Measurements from ENCODE around the gene KRT73.
"Not testable (repeated sequence)": the region's sequence is repeated elsewhere in the genome, so short reads cannot be mapped to it uniquely, and the experiment has no call there.

Gene KRT73

DNA sequence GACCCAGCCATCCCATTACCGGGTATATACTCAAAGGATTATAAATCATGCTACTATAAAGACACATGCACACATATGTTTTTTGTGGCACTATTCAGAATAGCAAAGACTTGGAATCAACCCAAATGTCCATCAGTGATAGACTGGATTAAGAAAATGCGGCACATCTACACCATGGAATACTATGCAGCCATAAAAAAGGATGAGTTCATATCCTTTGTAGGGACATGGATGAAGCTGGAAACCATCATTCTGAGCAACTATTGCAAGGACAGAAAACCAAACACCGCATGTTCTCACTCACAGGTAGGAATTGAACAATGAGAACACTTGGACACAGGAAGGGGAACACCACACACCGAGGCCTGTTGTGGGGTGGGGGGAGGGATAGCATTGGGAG lies 24.1 kb downstream of the KRT73 start:
- DNase-seq: not testable (repeated sequence)

DNA sequence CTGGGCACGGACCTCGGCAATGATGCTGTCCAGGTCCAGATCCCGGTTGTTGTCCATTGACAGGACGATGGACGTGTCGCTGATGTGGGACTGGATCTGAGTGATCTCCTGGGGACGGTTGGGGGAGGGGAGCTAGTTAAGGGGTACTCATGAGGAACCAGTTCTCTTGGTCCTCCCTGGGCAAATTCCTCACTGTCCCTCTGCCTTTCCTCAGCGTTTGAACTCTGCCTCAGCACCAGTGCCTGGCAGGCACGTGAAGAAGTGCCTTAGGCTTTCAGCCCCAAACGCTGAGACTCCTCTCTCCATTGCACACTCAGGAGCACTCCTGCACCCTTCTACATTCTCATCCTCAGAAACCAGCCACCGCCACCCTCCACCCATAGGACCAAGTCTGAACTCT lies 26.8 kb downstream of the KRT73 start:
- DNase-seq: no peak

DNA sequence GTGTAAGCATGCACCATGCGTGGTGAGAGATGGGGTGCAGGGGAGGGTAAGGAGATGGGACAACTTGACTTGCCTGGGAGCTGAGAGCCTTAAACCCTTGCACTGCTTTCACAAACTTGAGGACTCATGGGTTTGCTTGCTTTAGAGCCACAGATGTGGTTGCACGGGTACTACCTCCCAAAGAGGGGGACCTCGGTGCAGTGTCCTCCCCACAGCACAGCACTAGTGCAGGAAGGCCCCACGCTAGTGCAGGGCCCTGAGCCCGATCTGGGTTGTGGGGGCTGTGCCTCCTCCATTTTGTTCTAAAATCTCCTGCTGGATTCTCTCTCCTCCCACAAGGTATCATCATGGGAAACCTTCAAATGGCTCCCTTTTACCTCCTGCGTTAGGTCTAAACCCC lies 28.3 kb downstream of the KRT73 start:
- no peak for DNase-seq

DNA sequence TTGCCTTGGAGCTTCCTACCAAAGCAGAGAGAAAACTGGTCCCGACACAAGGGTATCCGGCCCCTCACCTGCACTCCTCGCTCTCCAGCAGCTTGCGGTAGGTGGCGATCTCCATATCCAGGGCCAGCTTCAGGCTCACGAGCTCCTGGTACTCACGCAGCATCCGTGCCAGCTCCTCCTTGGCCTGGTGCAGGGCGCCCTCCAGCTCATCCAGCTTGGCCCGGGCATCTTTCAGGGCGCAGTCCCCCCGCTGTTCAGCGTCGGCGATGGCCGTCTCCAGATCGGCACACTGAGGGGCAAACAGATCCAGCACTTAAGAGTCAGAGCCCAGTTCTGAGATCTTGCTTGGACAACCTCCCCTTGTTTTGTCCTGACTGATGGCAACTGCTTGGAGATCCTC lies 30.8 kb downstream of the KRT73 start:
- DNase-seq: no peak

DNA sequence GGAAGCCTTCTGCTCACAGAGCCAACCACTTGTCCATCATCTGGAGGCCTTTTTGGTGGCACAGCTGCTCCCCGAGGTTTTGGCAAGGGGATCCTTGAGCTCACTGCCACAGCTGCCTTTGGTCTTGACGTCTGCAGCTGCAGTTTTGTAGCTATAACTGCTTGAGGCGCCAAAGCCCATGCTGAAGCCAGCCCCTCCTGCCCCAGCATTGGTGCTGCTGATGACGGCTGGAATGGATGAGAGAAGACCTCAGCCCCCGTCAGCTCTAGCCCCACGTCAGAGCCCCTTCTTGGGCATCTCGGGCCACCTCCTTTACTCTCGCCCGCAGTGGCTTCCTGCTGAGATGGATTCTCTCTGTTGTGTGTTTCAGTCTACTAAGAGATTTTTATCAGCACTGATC lies 32.4 kb downstream of the KRT73 start:
- no peak for DNase-seq

DNA sequence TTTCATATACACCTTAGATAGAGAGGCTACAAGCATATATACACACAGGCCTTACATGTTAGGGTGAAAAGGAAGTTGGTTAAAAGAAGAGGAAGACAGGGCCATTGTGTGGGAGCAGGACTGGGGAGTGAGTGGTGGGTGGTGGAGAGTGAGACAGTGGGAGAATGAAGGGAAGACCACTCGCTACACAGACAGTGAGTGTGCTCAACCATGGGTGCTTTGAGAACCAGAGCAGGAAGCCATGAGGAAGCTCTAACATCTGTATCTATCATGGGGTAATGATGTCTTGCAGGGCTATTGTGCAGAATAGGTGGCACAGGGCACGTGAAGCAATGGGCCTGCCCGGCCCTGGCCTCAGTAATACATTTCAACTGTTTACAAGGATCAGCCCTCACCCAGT lies 33.3 kb downstream of the KRT73 start:
- DNase-seq: no peak

DNA sequence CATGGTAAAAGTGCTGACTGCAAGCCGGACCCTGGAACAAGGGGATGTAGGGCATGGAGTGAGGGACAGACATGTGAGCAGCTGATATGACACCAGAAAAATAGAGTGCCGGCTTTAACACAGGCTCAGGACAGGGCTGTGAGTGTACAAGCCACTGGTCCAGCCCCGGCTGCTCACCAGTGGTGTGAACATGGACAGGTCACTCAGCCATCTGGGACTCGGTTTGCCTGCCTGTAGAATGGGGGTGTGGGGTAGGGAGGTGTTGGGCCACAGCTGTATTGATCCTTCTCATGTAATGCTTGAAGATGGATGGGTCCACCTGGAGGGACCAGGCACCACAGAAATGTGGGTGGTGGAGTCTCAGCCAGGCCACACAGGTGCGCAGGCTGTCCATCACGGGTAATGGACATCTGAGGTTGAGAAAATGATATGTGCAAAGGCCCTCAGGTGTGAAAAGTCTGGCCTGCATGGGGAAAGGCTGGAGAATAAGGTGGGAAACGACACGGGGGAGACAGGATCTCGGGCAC lies 34.1 kb downstream of the KRT73 start:
- DNase-seq: no peak

DNA sequence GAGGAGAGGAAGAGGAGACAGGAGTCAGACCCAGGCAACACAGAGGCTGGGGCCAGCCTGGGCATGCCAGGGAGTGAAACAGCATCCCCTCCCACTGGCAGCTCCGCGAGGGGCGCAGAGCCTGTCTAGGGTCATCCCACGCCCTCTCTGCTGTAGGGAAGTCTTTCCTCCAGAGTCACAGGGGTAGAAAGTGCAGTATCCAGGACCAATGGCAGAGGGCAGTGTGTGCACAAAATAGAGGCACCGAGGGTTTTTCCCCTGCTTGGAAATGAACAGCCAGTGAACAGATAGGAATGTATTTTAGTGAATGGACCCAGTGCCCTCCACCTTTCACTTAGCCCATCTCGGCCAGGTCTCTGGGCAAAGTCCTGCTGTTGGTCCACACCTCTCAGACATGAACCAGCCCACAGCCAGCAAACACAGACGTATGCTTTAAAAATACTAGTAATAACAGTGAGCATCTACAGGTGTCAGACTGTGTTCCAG lies 35.3 kb downstream of the KRT73 start:
- peak; percentile 57 for DNase-seq

DNA sequence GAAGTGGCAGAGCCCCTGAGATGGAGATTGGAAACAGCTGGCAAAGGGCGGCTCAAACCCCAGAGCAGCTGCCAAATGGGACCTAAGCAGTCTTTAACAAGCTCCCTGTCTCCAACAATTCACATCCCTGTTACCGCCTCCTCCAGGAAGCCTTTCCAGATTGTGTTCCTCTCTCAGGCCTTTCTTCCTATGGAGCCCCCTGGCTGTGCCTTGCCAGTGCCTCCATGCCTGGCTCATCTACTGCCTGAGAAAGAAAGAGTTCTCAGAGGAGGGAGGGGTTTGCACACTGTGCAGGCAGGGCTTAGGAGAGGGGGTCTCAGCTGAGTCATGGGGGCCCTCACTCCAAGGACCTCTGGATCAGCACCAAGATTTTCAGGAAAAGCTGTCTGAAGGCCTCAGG lies 35.9 kb downstream of the KRT73 start:
- no peak for DNase-seq

DNA sequence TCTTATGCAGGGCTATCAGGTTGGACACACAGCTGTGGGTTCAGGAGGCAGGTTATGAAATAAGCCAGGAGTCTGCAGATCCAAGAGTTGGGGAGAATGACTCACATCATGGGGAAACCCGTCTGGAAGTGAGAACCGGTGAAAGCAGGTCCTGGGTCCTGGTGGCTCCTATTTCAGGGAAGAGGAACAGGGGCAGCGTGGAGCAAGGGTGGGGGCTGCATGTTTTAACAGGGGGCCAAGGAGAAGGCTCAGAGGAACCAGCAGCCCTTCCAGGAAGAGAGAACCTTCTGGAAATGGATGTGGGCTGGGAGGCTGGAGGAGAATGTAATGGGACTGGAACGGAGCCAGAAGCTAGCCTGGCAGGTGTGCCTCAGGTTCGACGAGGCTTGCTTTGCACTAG lies 36.9 kb downstream of the KRT73 start:
- DNase-seq: peak; percentile 53

DNA sequence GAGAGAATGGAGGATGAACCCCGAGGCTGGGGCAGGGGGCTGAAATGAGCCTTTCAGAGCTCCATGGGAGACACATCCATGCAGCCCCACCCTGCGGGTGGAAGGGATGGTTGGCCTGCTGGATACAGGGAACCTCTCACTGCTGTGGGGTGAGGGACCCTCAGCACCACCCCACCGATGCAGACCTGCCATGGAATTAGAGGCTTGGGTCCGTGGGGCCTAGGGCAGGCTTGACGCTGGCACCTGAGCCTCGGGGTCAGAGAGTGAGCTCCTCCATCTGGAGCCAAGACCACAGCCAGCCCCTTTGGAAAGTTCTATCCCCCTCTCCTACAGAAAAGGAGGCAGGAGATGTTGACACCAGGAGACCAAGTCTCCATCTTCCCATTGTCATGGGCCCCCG lies 37.3 kb downstream of the KRT73 start:
- DNase-seq: no peak

DNA sequence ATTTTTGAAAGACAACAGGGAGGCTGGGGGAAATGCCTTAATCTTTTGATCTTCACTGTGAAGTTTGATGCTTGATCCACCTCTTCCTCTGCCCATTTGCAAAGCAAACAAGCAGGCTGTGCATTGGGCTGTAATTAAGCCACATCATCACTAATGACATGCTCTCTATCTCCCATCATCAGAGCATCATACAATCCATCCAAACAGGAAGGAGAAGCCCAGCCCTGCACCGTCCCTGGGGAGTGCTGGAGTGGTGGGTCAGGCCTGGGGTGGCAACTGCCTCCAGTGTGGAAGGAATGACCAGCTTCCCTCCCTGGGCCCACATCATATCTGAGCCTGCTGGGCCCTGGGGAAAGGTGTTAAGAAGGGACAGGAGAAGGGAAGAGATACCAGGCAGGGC lies 37.9 kb downstream of the KRT73 start:
- DNase-seq: no peak

DNA sequence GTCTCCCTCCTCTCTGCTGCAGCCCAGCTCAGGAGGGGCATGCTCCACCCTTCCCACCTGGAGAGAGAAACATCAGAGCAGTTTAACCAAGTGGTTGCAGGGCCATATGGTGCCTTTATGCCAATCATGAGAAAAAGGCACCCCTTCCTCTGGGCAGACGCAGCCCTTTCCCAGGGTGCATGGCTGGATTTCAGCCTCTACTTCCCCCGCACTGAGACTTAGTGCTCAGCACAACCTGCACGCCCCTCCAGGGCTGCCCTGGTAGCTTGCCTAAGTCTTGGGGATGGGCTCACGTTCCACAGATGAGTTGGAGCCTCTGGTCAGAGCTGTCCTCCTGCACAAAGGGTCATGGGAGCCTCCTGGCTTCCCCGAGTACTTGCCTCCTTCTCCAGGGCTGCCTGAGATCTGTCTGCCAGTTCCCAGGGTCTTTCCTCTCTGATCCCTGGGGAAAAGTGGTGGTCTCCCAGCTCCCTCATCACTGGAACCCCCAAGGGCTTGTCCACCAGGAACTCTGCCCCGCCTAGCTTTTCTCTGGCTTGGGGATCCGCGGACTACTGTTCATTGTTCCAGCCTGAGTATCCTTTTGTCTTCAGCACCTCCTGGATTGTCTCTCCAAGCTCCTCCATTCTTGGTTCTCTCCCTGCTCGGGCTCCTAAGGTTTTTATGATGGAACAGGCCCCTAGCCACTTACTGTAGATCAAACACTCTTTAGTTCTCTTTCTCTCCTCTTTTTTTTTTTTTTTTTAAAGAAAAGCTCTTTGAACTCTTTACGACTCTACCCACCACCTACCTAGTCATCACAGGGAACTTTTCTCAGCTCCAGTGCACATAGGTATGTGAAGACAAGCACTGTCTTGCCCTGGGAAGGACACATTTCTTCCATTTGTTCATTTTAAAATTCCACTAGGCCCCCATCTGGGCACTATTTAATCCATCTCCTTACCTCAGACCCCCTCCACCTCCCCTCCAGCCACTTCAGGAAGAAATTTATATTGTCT lies 38.6 kb downstream of the KRT73 start:
- no peak for DNase-seq

DNA sequence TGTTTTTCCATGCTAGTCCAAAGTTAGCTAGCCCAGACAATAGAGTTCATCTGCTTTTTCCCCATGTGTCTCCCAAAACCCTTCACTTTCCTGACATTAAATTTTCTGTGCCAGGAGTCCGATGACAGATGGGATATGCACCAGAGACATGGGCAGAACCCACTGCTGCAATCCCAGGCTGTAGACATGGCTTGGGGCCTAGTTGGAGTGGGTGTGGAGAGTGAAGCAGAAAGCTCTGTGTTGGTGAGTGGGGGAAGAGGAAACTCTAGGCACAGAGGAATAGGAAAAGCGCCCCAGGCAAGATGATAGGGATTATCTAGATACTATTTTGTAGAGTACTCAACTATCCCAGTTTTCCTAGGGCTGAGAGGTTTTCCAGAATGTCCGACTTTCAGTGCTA lies 39.9 kb downstream of the KRT73 start:
- DNase-seq: no peak

DNA sequence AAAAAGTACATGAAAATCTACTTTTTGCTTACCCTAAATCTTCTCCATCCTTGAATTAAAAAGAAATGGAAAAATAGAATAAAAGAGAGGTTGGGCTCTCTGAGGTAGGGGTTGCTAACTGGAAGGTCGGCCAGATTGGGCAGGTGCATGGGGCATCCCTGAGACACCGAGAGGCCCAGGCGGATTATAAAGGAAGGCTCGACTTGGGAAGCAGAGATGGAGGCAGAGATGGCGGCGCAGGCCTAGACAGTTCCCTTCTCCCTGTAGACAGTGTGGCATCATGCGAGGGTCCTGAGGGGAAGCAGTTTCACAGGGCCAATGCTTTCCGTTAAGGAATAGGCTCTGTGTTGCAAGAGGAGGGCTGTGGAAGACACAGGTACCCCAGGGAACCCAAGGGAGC lies 41.0 kb downstream of the KRT73 start:
- DNase-seq: no peak

DNA sequence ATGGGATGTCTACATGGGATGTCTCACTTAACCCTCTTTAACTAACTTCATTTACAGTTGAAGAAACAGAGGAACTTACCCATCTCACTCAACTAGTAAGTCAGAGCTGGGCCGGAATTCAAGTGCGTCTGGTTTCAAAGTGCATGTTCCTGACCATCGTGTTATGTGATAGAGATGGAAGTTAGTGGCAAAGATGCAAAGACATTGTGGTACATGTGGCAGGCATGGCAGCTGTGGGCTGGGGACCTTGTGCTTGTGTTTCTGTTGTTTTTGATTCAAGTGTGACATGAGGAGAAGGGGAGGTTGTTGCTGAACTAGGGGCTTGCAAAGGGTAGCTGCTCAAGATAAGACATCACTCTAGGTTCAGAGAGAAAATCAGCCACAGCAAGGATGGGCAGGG lies 42.4 kb downstream of the KRT73 start:
- no peak for DNase-seq

DNA sequence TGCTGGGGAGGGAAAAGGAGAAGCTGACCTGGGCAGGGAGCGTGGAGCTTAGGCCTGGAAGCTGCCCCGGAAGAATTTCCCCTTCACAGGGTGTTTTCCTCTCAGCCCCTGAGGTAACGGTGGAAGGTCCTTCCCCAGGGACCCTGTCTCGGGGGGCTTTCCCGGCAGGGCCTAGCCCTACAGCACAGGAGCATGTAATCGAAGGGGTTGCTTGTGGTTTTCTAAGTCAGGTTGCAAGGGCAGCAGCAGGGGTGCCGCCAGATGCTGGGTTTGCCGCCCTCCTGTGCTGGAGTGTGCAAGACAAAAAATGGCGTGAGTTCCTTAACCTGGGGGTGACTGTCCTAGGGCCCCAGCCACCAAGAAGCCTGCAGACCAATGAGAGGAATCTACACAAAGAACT lies 43.1 kb downstream of the KRT73 start:
- DNase-seq: no peak

DNA sequence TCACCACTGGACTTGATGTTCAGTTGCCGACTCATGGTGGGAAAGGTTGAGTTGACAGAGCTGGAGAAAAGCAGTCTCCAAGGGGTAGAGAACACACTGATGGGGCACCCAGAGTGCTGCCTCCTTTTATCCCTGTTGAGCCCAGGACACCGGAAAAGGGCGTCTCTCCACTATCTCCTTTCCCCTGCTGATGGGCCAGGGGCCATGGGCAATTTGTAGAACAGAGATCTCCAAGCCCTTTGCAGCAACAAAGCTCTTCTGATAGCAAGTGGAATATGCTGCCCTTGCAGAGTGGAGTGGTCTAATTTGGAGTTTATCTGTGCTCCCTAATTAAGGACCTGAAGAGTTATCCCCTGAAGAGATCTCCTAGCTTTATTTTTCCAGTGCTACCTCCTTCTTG lies 44.6 kb downstream of the KRT73 start, which contains the start of gene KRT74:
KRT74 (minus strand) TSS at position 101 of the 400 bp plus-strand sequence; CDS start at position 35, 66 bp downstream.
- no peak for DNase-seq

DNA sequence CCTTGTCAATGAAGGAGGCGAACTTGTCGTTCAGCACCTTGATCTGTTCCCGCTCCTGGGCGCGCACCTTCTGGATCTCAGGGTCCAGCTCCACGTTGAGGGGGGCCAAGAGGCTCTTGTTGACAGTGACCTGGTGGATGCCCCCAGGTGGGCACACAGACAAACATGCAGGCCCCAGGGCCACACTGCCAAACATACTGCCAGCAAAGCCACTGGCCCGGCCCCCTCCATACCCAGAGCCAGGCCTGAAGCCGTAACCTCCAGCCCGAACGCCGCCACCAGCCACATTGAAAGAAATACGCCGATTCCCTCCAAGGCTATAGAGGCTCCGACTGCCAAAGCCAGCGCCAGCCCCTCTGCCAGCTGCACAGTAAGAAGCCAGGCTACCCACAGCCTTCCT lies 45.1 kb downstream of the KRT73 start:
- DNase-seq: no peak

DNA sequence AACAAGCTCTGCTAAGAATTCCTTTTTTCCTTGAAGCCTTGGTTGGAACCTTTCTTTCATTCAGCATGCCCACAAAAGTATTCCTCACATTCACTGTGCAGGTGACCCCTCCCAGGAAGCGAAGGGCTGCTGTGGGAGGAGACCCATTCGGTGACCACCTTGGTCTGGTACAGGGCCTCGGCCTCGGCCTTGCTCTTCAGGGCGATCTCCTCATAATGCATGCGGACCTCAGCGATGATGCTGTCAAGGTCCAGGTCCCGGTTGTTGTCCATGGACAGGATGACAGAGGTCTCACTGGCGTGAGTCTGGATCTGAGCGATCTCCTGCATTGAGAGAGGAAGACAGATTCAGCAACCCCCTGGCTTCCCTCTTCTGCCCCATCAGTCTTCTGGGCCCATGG lies 47.8 kb downstream of the KRT73 start:
- DNase-seq: no peak

DNA sequence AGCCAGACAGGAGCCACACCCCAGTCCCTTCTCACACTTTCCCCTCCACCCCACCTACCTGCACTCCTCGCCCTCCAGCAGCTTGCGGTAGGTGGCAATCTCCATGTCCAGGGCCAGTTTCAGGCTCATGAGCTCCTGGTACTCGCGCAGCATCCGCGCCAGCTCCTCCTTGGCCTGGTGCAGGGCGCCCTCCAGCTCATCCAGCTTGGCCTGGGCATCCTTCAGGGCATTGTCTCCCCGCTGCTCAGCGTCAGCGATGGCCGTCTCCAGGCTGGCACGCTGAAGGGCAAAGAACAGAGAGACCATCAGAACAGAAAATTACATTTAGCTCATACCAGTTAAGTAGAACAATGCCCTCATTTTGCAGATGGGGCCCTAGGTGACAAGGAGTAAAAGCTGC lies 50.2 kb downstream of the KRT73 start:
- peak; percentile 4 for DNase-seq

DNA sequence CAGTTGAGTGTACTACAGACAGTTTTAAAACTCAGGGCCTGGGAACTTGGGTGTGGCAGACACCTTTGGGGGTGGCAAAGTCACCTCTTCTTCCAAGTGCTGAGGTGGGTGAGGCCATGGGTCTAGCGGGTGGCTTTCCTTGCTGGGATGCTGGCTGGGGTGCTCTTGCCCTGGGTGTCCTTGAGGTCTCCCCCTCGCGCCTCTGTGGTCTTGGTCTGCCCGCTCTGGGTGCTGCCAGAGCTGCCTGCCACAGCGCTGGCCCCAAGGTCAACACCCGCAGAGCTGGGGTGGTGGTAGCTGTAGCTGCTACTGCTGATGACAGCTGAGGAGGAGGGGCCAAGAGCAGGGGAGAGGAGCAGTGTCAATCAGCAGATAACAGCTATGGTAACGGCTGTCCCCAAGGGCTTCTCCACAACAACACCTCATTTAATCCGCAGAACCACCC lies 51.5 kb downstream of the KRT73 start:
- DNase-seq: no peak

DNA sequence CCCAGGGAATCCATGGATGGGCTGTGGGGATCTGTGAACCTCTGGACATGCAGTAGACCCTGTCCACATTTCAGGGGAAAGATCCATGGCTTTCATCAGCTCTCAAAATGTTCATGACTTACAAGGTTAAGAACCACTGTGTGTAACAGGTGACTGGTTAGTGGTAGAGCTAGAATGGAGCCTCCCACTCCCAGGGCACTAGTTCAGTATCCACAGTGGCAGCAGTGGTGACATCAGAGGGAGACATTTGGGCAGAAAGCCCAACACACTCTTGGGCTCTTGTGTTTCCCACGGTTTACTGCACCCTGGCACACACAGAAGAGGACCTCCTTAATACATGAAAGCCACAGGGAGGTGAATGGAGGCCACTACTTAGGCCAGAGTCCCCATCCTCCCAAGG lies 53.8 kb downstream of the KRT73 start:
- DNase-seq: peak; percentile 39

DNA sequence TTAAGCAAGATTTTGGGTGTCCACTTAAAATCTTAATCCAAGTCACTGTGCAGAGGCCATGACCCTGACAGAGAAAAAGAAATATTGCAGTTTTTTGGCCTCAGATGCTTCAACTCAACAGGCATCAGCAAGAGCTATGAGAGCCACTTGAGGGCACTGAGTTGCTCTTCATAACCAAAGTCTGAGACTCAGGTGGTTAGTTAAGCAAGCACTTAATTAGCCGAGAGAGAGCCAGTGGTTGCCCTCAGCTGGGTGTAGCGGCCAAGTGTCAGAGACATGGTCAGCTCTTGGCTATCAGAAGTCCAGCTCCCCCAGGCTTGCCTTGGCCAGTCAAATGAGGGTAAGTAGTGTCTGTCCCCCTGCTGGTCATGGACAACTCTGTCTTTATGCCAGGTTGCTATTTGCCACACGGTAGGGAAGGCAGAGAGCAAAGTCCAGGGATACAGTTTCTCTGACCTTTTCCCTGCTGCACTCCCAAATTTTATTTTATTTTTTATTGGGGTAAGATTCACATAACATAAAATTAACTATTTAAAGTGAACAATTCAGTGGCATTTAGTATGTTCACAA lies 56.4 kb downstream of the KRT73 start:
- DNase-seq: peak; percentile 33

Measured in NCI-H2029 (cell line).